Activated gamma-delta T cell treated with anti-CD3 and anti-CD28 coated beads, Interleukin-2, amount 50 U/mL, for 16 hours (primary cell): Measurements from ENCODE around the gene MAPK11.
"Not testable (repeated sequence)": the region's sequence is repeated elsewhere in the genome, so short reads cannot be mapped to it uniquely, and the experiment has no call there.

Experiments used
- DNase-seq: peaks from one replicate; pipeline ENCODE4 v3.0.0-alpha.2; 2020; ENCODE audit warnings: low read depth

MAPK11 gene

GRCh38 chr22:50276143-50276542, 6.0 kb upstream of the MAPK11 start:
- DNase-seq = no peak

- DNase-seq = no peak
Observed at GRCh38 chr22:50275181-50276055, 5.2 kb upstream of the MAPK11 start.

- no peak for DNase-seq
Observed at GRCh38 chr22:50274771-50275170, 4.6 kb upstream of the MAPK11 start.

GRCh38 chr22:50274311-50274710, 4.1 kb upstream of the MAPK11 start:
- DNase-seq = no peak

GRCh38 chr22:50273781-50274180, 3.6 kb upstream of the MAPK11 start:
- not testable (repeated sequence) for DNase-seq

GRCh38 chr22:50273352-50273751, 3.2 kb upstream of the MAPK11 start:
- DNase-seq = not testable (repeated sequence)

- no peak for DNase-seq
Observed at GRCh38 chr22:50272044-50272802, 2.0 kb upstream of the MAPK11 start.

GRCh38 chr22:50271519-50271970, 1.4 kb upstream of the MAPK11 start:
- DNase-seq = no peak

GRCh38 chr22:50270666-50271394, 650 bp upstream of the MAPK11 start:
- DNase-seq = peak; percentile 51

GRCh38 chr22:50269573-50269969, 609 bp downstream of the MAPK11 start:
- DNase-seq = no peak

GRCh38 chr22:50268655-50269113, 1.5 kb downstream of the MAPK11 start:
- DNase-seq = no peak

- DNase-seq = no peak
Observed at GRCh38 chr22:50267591-50268390, 2.4 kb downstream of the MAPK11 start.

- no peak for DNase-seq
Observed at GRCh38 chr22:50266994-50267393, 3.2 kb downstream of the MAPK11 start.

GRCh38 chr22:50264946-50265669, 5.1 kb downstream of the MAPK11 start:
- no peak for DNase-seq

GRCh38 chr22:50264104-50264745, 6.0 kb downstream of the MAPK11 start:
- DNase-seq = no peak

- no peak for DNase-seq
Observed at GRCh38 chr22:50262973-50263617, 7.1 kb downstream of the MAPK11 start.

- no peak for DNase-seq
Observed at GRCh38 chr22:50262460-50262911, 7.7 kb downstream of the MAPK11 start.

- DNase-seq = no peak
Observed at GRCh38 chr22:50261615-50262459, 8.3 kb downstream of the MAPK11 start, which contains the start of gene MAPK12. Gene MAPK12 (minus strand): TSS chr22:50261683. CDS start chr22:50261509, 174 bp downstream.
